Measurements from ENCODE around the gene CHD8. TPM values are rescaled to one million over a fixed set of nuclear protein-coding genes. Genes with fewer than 3 reads are reported as not detected.
A peak's percentile ranks its signal among the peaks of the same experiment; 100 is the strongest.

CHD8 gene
- polyA plus RNA-seq, 1 experiment, result 26.1 TPM

GRCh38 chr14:21498540-21499526 lies 42.9 kb upstream of the CHD8 start:
- CTCF ChIA-PET, result interaction anchor here (0.8 to 2.1 kb wide), 27 partner anchors 10 to 244 kb away, joined by 3 to 54 read pairs (median 5); partner anchors contain the start of genes CHD8, METTL3, RAB2B and SALL2
- peak; percentile 54 for TF ChIP-seq CTCF (IDR thresholded peaks at IDR 0.05; ENCODE audit: low read depth, low read length)
- POLR2A ChIA-PET, result interaction anchor here (0.6 to 1.3 kb wide), 2 partner anchors 13 to 58 kb away, joined by 3 read pairs; no protein-coding TSS in a partner anchor
- H3K4me3 ChIP-seq (ENCODE audit: low read depth, low read length), result no peak overlapping the region
- H3K9me3 ChIP-seq (ENCODE audit: control insufficient read depth, insufficient read depth, low read length), result no peaks in the 10 kb centered on the region
- DNase-seq (ENCODE audit: low read depth, low spot score), result no peak
- H3K27me3 ChIP-seq (ENCODE audit: control insufficient read depth, insufficient read depth, low read length), result no peaks in the 10 kb centered on the region
- peak overlapping the region; percentile 49 for H3K27ac ChIP-seq (ENCODE audit: low read depth, low read length)

GRCh38 chr14:21496453-21496852 lies 40.5 kb upstream of the CHD8 start:
- peak overlapping the region; percentile 54 for H3K27ac ChIP-seq (ENCODE audit: low read depth, low read length)
- POLR2A ChIA-PET, result interaction anchor here (0.8 to 2.4 kb wide), 2 partner anchors 15 to 21 kb away, joined by 3 to 12 read pairs; partner anchors contain the start of gene METTL3
- TF ChIP-seq CTCF (IDR thresholded peaks at IDR 0.05; ENCODE audit: low read depth, low read length), result no peak
- no peaks in the 10 kb centered on the region for H3K27me3 ChIP-seq (ENCODE audit: control insufficient read depth, insufficient read depth, low read length)
- CTCF ChIA-PET, result interaction anchor here (1.1 to 1.6 kb wide), 2 partner anchors 15 kb away, joined by 3 read pairs; partner anchors contain the start of gene METTL3
- H3K4me3 ChIP-seq (ENCODE audit: low read depth, low read length), result no peak overlapping the region
- no peaks in the 10 kb centered on the region for H3K9me3 ChIP-seq (ENCODE audit: control insufficient read depth, insufficient read depth, low read length)
- peak; percentile 34 for DNase-seq (ENCODE audit: low read depth, low spot score)

DNA sequence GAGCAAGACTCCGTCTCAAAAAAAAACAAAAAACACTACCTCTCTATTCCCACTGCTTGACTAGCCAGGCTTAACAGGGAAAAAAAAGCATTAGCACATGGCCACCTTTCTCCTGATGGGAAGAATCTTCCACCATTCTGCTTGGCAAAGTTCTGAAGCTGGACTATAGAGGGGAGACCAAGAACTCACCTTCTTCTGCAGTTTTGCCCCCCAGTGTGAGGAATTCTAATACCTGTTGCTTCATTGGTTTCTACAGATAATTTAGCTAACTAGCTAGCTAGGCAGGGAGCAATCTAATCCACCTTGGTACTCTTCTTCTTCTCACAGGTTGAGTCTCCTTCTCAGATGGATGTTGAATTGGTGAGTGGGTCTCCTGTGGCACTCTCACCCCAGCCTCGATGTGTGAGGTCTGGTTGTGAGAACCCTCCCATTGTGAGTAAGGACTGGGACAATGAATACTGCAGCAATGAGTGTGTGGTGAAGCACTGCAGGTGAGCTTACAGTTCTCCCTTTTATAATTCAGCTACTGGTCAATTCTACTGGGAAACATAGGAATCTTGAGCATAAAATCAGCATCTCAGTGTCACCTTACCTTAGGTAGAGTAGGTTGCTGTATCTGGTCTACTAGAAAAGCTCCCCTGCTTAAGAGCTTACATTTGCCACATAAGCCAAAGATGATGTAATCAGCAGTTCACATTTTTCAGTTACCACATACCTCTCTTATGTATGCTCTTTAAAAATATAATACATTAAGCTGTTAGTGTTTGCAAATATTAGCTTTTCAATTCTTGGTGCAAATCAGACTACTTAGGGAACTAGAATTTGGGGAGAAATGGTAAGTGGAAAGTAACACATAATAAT lies 39.2 kb upstream of the CHD8 start:
- CTCF ChIA-PET, result interaction anchor here (0.7 to 2.8 kb wide), 4 partner anchors 13 to 66 kb away, joined by 3 to 20 read pairs (median 3); partner anchors contain the start of genes RAB2B and TOX4
- no peak overlapping the region for H3K4me3 ChIP-seq (ENCODE audit: low read depth, low read length)
- peak overlapping the region; percentile 57 for H3K27ac ChIP-seq (ENCODE audit: low read depth, low read length)
- DNase-seq (ENCODE audit: low read depth, low spot score), result no peak
- H3K27me3 ChIP-seq (ENCODE audit: control insufficient read depth, insufficient read depth, low read length), result no peaks in the 10 kb centered on the region
- POLR2A ChIA-PET, result interaction anchor here (0.6 to 2.4 kb wide), 3 partner anchors 16 to 242 kb away, joined by 3 to 12 read pairs (median 7); partner anchors contain the start of gene METTL3
- no peak for TF ChIP-seq CTCF (IDR thresholded peaks at IDR 0.05; ENCODE audit: low read depth, low read length)
- H3K9me3 ChIP-seq (ENCODE audit: control insufficient read depth, insufficient read depth, low read length), result no peaks in the 10 kb centered on the region

DNA sequence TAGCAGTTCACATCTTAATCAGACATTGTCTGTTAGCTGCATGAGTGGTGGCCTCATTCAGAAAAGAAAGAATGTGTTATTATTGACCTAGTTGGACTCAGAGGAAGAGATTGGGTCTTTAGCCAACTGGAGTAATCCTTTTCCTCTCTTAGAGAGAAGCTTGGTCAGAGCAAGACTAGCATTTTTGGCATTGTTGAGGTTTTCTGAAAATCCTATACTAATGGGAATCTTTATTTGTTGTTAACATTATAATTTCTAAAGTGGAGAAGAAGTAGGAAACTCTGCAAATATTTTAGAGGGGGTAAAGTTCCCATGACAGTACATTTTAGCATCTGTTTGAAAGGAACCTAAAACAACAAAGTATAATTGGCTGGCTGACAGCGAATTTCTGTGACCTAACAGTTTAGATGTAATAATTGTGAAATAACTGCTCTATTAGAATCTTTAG lies 30.7 kb upstream of the CHD8 start:
- DNase-seq (ENCODE audit: low read depth, low spot score), result peak; percentile 44
- TF ChIP-seq CTCF (IDR thresholded peaks at IDR 0.05; ENCODE audit: low read depth, low read length), result no peak
- ChIA-PET POLR2A (interaction anchor here (0.6 to 1.6 kb wide), 2 partner anchors 10 to 30 kb away, joined by 3 read pairs; partner anchors contain the start of genes RAB2B and TOX4), CTCF (interaction anchor here (2.8 kb wide), 1 partner anchor 9 kb away, joined by 43 read pairs; the partner anchor contains the start of genes RAB2B and TOX4)
- Histone ChIP-seq H3K27ac (ENCODE audit: low read depth, low read length) (no peak overlapping the region), H3K4me3 (ENCODE audit: low read depth, low read length) (no peak overlapping the region), H3K27me3 (ENCODE audit: control insufficient read depth, insufficient read depth, low read length) (no peaks in the 10 kb centered on the region), H3K9me3 (ENCODE audit: control insufficient read depth, insufficient read depth, low read length) (no peaks in the 10 kb centered on the region)
